ENCODE data around the gene MMUT.
A peak's percentile ranks its signal among the peaks of the same experiment; 100 is the strongest.
"Not testable (repeated sequence)": the region's sequence is repeated elsewhere in the genome, so short reads cannot be mapped to it uniquely, and the experiment has no call there.

MMUT gene

GRCh38 chr6:49416195-49416594 is 46.9 kb downstream of the MMUT start:
- DNase-seq, result no peak

GRCh38 chr6:49415358-49415757 is 47.7 kb downstream of the MMUT start:
- no peak for DNase-seq

- DNase-seq, result peak; percentile 6
Measured at GRCh38 chr6:49410564-49410963, 52.5 kb downstream of the MMUT start.

GRCh38 chr6:49409951-49410542 is 53.0 kb downstream of the MMUT start:
- DNase-seq, result peak; percentile 74

- no peak for DNase-seq
Measured at GRCh38 chr6:49406250-49406970, 56.6 kb downstream of the MMUT start.

- DNase-seq, result no peak
Measured at GRCh38 chr6:49401063-49401462, 62.0 kb downstream of the MMUT start.

- DNase-seq, result not testable (repeated sequence)
Measured at GRCh38 chr6:49386667-49387508, 76.2 kb downstream of the MMUT start.

- no peak for DNase-seq
Measured at GRCh38 chr6:49384904-49385303, 78.1 kb downstream of the MMUT start.
